Right cardiac atrium (tissue), 5 donors: ENCODE data around the gene ITGAE. TPM values are rescaled to one million over a fixed set of nuclear protein-coding genes. Genes with fewer than 3 reads are reported as not detected.
A peak's percentile ranks its signal among the peaks of the same experiment; 100 is the strongest.
"Not testable (repeated sequence)": the region's sequence is repeated elsewhere in the genome, so short reads cannot be mapped to it uniquely, and the experiment has no call there.

Source experiments
- ATAC-seq, 2 donors: fragments of 200-7000 bp; cut with Tn5 transposase; one replicate each; pipeline versions ENCODE4 v1.8.0 to v1.9.1; 2020; ENCODE audit warnings: moderate library complexity in 2 of 2, mild to moderate bottlenecking in 1 of 2
- DNase-seq, 3 donors: peaks; one replicate each; pipeline ENCODE4 v3.0.0-alpha.2; 2020
- H3K27ac ChIP-seq: one replicate; pipeline ENCODE4 v1.5.1; 2013; ENCODE audit warnings: mild to moderate bottlenecking, low read length, control low read depth, moderate library complexity
- H3K27me3 ChIP-seq: one replicate; pipeline ENCODE4 v1.6.1; 2013; ENCODE audit not compliant: control insufficient read depth, insufficient read depth
- H3K4me1 ChIP-seq: one replicate; pipeline ENCODE4 v1.6.1; 2013; ENCODE audit warnings: low read length; ENCODE audit not compliant: control insufficient read depth, insufficient read depth
- H3K4me3 ChIP-seq: one replicate; pipeline ENCODE4 v1.5.1; 2013; ENCODE audit warnings: low read length, control low read depth
- H3K9me3 ChIP-seq: one replicate; pipeline ENCODE4 v1.6.1; 2013; ENCODE audit warnings: low read length; ENCODE audit not compliant: control insufficient read depth
- WGBS: extraction: QIAGEN DNeasy Blood & Tissue Kit; methylation state at CpG from one replicate; pipeline ENCODE4 v1.1.7; 2013; 5-methylcytosine and 5-hydroxymethylcytosine counted together
- intact Hi-C, 4 donors: fragments of 100-400 bp; cut with DNase I; formaldehyde crosslinking; loops; one replicate each; pipeline versions ENCODE4 v1.11.0 to v1.14.0; 2022 to 2023
- polyA plus RNA-seq: library from polyadenylated mRNA; stranded (reverse); fragments of 200-250 nt; gene quantifications from one replicate; pipeline ENCODE4 v1.2.3, GENCODE V29; 2013
- total RNA-seq, 4 donors: library from RNA; stranded (reverse); fragmentation: NEBNext Ultra II Directional; extraction: Animal tissue kit (Norgen Biotek cat#: 25700); gene quantifications; one replicate each; pipeline ENCODE4 v1.2.1, GENCODE V29; 2021
- donor health status: healthy with polysubstance abuse.
- donor health status: DM: no; HTN: yes; CAD: no.
- donor health status: DM: no; HTN: no; CAD: no.
- donor health status: DM: no; HTN: yes; CAD: no; lungs with severe emphysema.
- donor health status: DM: yes; HTN: yes; CAD: no.

The ITGAE gene
- total and polyA plus RNA-seq, 5 donors = 21.9 to 39.4 (median 23.8) TPM

DNA sequence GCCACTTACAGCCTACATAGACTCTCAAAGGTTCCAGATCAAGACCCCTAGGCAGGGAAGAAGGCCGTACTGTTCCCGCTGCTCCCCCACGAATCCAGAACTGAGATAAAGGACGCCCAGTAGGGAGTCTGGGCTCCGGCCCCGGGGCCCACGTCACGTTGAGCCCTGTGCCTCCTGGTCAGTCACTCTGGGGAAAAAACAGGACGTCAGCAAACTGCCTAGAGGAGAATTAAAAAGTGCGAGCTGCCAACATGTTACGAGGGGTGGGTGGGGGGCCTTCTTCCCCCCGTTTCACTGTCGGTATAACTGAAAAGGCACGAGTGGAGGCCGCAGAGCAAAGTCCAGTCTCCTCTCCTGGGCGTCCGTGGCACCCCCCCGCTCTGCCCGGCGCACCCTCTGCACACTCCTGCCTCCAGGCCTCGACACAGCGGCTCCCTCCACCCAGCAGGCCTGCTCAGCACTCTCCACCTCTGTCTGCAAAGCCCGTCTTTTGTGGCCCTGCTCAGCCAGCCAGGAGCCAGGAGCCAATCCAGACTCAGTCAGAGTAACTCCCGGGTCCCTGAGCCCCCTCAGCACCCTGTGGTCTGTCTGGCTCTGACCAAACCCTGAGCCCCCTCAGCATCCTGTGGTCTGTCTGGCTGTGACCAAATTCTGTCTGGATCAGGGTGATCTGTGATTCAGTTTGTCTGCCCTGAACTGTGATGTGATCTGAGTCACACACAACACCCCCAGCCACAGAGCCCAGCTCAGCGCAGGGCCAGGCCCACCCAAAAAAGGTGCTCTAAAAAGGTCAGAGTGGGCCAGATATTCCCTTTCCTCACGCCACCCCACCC is 6.2 kb downstream of the ITGAE start:
- intact Hi-C loops = no loop called here
- WGBS = 75% methylated on average over 26 of the region's 26 CpGs
- Histone ChIP-seq H3K9me3 (no peaks in the 10 kb centered on the region), H3K27ac (no peak overlapping the region), H3K4me3 (no peak overlapping the region), H3K4me1 (no peaks in the 10 kb centered on the region), H3K27me3 (no peaks in the 10 kb centered on the region)
- peak in 1 of 2 donors; percentile 25 for ATAC-seq
- peak in 1 of 3 donors; percentile 43 for DNase-seq

- H3K9me3 ChIP-seq, H3K4me1 ChIP-seq, DNase-seq, intact Hi-C loops, H3K27me3 ChIP-seq, ATAC-seq, H3K4me3 ChIP-seq, H3K27ac ChIP-seq: not testable (repeated sequence)
- 94% methylated on average over 9 of the region's 9 CpGs for WGBS
These were observed 6.8 kb downstream of the ITGAE start for GRCh38 chr17:3794152-3794551.

GRCh38 chr17:3793258-3793657 is 7.7 kb downstream of the ITGAE start:
- ATAC-seq = peak in 1 of 2 donors; percentile 53
- intact Hi-C loops = not testable (repeated sequence)

GRCh38 chr17:3792481-3792880 is 8.5 kb downstream of the ITGAE start:
- intact Hi-C loops = no loop called here
- no peaks in the 10 kb centered on the region for H3K4me1 ChIP-seq
- no peak for ATAC-seq

More at GRCh38 chr17:3793258-3793657, 7.7 kb downstream of the ITGAE start:
- DNase-seq = peak in 1 of 3 donors; percentile 46
- H3K9me3 ChIP-seq, H3K4me1 ChIP-seq, H3K27ac ChIP-seq, H3K4me3 ChIP-seq, H3K27me3 ChIP-seq: not testable (repeated sequence)
- 72% methylated on average over 7 of the region's 7 CpGs for WGBS

GRCh38 chr17:3788200-3788599 is 12.8 kb downstream of the ITGAE start:
- 81% methylated on average over 2 of the region's 2 CpGs for WGBS
- no peak overlapping the region for H3K4me3 ChIP-seq
- intact Hi-C loops = no loop called here
- DNase-seq (no peak), ATAC-seq (no peak)
- H3K27me3 ChIP-seq = no peaks in the 10 kb centered on the region
- H3K4me1 ChIP-seq = no peaks in the 10 kb centered on the region
- no peaks in the 10 kb centered on the region for H3K9me3 ChIP-seq
- no peak overlapping the region for H3K27ac ChIP-seq

More at GRCh38 chr17:3792481-3792880, 8.5 kb downstream of the ITGAE start:
- DNase-seq = no peak
- no peak overlapping the region for H3K27ac ChIP-seq
- no peaks in the 10 kb centered on the region for H3K27me3 ChIP-seq
- H3K9me3 ChIP-seq = no peaks in the 10 kb centered on the region
- H3K4me3 ChIP-seq = no peak overlapping the region
- 47% methylated on average over 6 of the region's 6 CpGs for WGBS

DNA sequence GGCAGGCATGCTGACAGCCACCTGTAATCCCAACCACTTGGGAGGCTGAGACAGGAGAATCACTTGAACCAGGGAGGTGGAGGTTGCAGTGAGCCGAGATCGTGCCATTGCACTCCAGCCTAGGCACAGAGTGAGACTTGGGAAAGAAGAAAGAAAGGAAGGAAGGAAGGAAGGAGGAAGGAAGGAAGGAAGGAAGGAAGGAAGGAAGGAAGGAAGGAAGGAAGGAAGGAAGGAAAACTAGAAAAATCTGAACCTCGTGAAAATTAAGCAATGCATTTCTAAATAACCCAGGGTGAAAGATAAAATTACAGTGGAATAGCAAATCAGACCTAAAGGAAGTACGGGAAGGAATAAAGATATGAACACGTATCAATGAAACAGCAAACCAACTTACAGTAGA is 15.7 kb downstream of the ITGAE start:
- 77% methylated on average over 5 of the region's 5 CpGs for WGBS
- ATAC-seq, H3K4me3 ChIP-seq, intact Hi-C loops, H3K9me3 ChIP-seq, H3K27ac ChIP-seq, DNase-seq, H3K27me3 ChIP-seq, H3K4me1 ChIP-seq: not testable (repeated sequence)

- Histone ChIP-seq H3K4me3 (no peak overlapping the region), H3K27me3 (no peaks in the 10 kb centered on the region), H3K9me3 (no peaks in the 10 kb centered on the region), H3K4me1 (no peaks in the 10 kb centered on the region), H3K27ac (no peak overlapping the region)
- WGBS = 86% methylated on average over 8 of the region's 8 CpGs
- DNase-seq (no peak), ATAC-seq (no peak)
- intact Hi-C loops = no loop called here
These were observed 18.2 kb downstream of the ITGAE start for GRCh38 chr17:3782751-3783150.

DNA sequence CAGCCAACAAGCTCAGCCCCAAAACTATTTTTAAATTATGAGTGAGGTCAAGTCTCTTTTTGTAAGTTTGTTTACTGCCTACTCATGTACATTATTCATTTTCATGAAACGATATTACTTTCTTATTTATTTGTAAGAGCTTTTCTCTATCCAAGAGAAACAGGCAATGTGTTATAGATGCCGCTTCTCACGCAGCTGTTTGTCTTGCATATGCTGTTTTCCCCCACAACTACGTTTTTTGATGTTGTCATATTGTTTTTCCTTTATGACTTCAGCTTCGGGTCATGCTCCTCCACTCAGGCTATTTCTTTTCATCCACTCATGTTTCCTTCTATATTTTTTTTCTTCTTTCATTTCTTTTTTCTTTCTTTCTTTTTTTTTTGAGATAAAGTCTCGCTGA is 20.0 kb downstream of the ITGAE start:
- Histone ChIP-seq H3K27me3 (no peaks in the 10 kb centered on the region), H3K27ac (no peak overlapping the region), H3K4me1 (no peaks in the 10 kb centered on the region), H3K9me3 (no peaks in the 10 kb centered on the region), H3K4me3 (no peak overlapping the region)
- DNase-seq (no peak), ATAC-seq (no peak)
- WGBS = 81% methylated on average over 6 of the region's 6 CpGs
- intact Hi-C loops = no loop called here

DNA sequence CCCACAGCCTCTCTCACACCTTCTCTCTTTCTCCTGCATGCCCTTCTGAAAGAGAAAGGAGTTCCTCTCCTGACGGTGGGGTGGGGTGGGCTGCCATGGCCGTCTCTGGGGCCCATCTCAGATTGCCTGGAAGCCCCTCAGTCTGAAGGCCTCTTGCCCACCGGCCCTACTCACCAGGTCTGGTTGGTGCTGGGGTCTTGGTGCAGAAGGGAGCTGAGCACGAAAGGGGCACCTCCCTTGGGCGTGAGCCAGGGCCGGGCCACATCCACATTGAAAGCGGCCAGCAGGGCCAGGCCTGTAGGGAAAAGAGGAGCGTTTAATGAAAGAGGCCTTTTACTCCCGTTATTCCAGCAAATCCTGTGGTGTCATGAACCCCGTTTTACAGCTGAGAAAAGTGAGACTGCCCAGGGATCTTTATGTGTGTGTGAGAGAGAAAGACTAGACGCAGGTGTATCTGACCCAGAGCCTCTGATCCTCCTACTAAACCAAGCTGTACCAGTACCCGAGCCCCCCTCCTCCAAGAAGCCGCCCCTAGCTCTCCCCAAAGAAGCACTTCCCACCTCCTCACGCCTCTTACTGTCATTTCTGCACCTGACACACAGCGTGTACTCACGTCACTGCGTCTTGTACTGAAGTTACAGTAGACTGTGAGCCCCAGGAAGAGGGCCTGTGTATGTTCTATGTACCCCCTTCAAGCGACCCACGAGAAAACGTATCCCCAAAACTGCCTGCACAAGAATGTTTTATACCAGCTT is 23.4 kb downstream of the ITGAE start:
- no peak overlapping the region for H3K27ac ChIP-seq
- WGBS = 86% methylated on average over 20 of the region's 20 CpGs
- H3K4me1 ChIP-seq = no peaks in the 10 kb centered on the region
- H3K27me3 ChIP-seq = no peaks in the 10 kb centered on the region
- intact Hi-C loops = no loop called here
- no peak overlapping the region for H3K4me3 ChIP-seq
- ATAC-seq (no peak), DNase-seq (no peak)
- no peaks in the 10 kb centered on the region for H3K9me3 ChIP-seq

DNA sequence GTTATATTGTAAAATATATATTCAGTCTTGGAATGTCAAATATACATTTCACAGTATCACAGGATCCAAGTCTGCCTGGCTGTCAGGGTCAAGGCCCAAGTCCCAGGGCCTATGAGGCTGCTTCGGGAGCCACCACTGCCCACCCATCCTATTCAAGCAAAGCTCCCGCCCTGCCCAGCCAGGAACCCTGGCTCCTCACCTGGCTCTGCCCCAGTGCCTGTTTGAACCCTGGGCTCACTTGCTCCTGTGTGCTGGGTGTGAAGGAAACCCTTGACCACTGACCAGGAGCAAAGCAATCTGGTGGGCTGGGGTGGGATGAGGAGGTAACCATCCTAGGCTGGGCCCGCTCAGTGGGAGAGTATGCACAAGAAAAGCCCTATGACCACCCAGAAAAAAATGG is 27.0 kb downstream of the ITGAE start:
- Histone ChIP-seq H3K9me3 (no peaks in the 10 kb centered on the region), H3K27ac (no peak overlapping the region), H3K4me3 (no peak overlapping the region), H3K4me1 (no peaks in the 10 kb centered on the region), H3K27me3 (no peaks in the 10 kb centered on the region)
- ATAC-seq (no peak), DNase-seq (no peak)
- intact Hi-C loops = no loop called here
- 92% methylated on average over 3 of the region's 3 CpGs for WGBS

DNA sequence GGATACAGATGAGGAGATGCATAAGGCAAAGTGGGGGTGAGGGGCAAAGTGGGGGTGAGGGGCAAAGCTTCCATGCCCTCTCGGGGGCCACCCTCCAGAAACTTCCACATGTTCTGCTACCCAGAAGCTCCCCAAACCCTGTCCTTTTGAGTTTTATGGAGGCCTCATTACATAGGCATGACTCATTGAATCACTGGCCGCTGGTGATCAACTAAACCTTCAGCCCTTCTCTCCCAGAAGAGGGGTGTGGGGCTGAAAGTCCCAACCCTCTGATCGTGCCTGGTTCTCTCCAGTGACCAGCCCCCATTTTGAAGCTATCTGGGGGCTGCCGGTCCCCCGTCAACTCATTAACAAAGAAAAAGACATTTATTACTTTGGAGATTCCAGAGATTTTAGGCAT is 27.5 kb downstream of the ITGAE start:
- ATAC-seq (no peak), DNase-seq (no peak)
- 81% methylated on average over 5 of the region's 5 CpGs for WGBS
- no peaks in the 10 kb centered on the region for H3K4me1 ChIP-seq
- no peaks in the 10 kb centered on the region for H3K27me3 ChIP-seq
- H3K27ac ChIP-seq = no peak overlapping the region
- no peaks in the 10 kb centered on the region for H3K9me3 ChIP-seq
- intact Hi-C loops = no loop called here
- no peak overlapping the region for H3K4me3 ChIP-seq
